DOHH2 (cell line): Measurements from ENCODE around the gene ACSL5.

ENCODE experiments used
- H3F3A ChIP-seq: fragments of 200-600 bp; sonication (generic), shearing (Covaris generic); 2 replicates; pipeline ENCODE4 v1.6.0; 2016; ENCODE audit warnings: antibody characterized with exemption, mild to moderate bottlenecking; ENCODE audit not compliant: control insufficient read depth, insufficient read depth
- H3K27ac ChIP-seq: fragments of 200-600 bp; sonication (generic); 2 replicates; pipeline ENCODE4 v1.5.1; 2014; ENCODE audit warnings: low read depth, mild to moderate bottlenecking, low read length, moderate library complexity
- H3K27me3 ChIP-seq: fragments of 200-600 bp; sonication (generic); 2 replicates; pipeline ENCODE4 v1.6.1; 2014; ENCODE audit warnings: mild to moderate bottlenecking, low read length, mixed read lengths; ENCODE audit not compliant: control insufficient read depth
- H3K36me3 ChIP-seq: fragments of 200-600 bp; sonication (generic); 2 replicates; pipeline ENCODE4 v1.6.1; 2014; ENCODE audit warnings: mild to moderate bottlenecking, low read length, moderate library complexity, mixed read lengths; ENCODE audit not compliant: control insufficient read depth
- H3K4me1 ChIP-seq: fragments of 200-600 bp; sonication (generic); 2 replicates; pipeline ENCODE4 v1.6.1; 2014; ENCODE audit warnings: mild to moderate bottlenecking, low read length, mixed read lengths; ENCODE audit not compliant: control insufficient read depth
- H3K4me2 ChIP-seq: fragments of 200-600 bp; sonication (generic); 2 replicates; pipeline ENCODE4 v1.6.0; 2014; ENCODE audit warnings: mild to moderate bottlenecking, low read length, moderate library complexity
- H3K4me3 ChIP-seq: fragments of 200-600 bp; sonication (generic); 2 replicates; pipeline ENCODE4 v1.5.1; 2014; ENCODE audit warnings: mild to moderate bottlenecking, low read length, mixed read lengths
- H3K79me2 ChIP-seq: fragments of 200-600 bp; sonication (generic); 2 replicates; pipeline ENCODE4 v1.6.1; 2014; ENCODE audit warnings: mild to moderate bottlenecking, low read length, mixed read lengths; ENCODE audit not compliant: control insufficient read depth
- H3K9me2 ChIP-seq: fragments of 200-600 bp; sonication (generic); replicated peaks from 2 replicates; pipeline ENCODE4 v1.6.1; 2014; ENCODE audit warnings: mild to moderate bottlenecking, low read length, mixed read lengths; ENCODE audit not compliant: control insufficient read depth
- H3K9me3 ChIP-seq: fragments of 200-600 bp; sonication (generic); 2 replicates; pipeline ENCODE4 v1.6.1; 2014; ENCODE audit warnings: antibody characterized with exemption, low read length, mixed read lengths; ENCODE audit not compliant: control insufficient read depth, insufficient read depth
- H4K20me1 ChIP-seq: fragments of 200-600 bp; sonication (generic); 2 replicates; pipeline ENCODE4 v1.6.0; 2014; ENCODE audit warnings: low read depth, mild to moderate bottlenecking, antibody characterized with exemption, low read length, moderate library complexity; ENCODE audit not compliant: control insufficient read depth, insufficient read depth
- EZH2phosphoT487 ChIP-seq: fragments of 200-600 bp; sonication (generic); IDR thresholded peaks from 2 replicates; pipeline ENCODE4 v1.6.1; 2017; ENCODE audit warnings: borderline replicate concordance, mild to moderate bottlenecking, antibody characterized with exemption, low read length, moderate library complexity, mixed read lengths
- TF ChIP-seq, protein P1 (sequence below): fragments of 200-600 bp; sonication (generic); IDR thresholded peaks from one replicate; pipeline ENCODE4 v1.5.1; 2014; ENCODE audit warnings: antibody characterized with exemption, mild to moderate bottlenecking, low read depth, low read length; ENCODE audit not compliant: poor library complexity, severe bottlenecking

ACSL5 gene

GRCh38 chr10:112365451-112365850 is 8.5 kb upstream of the ACSL5 start:
- H3K79me2 ChIP-seq = no peaks in the 10 kb centered on the region
- no peak for TF ChIP-seq EZH2phosphoT487
- TF ChIP-seq, protein P1, sequence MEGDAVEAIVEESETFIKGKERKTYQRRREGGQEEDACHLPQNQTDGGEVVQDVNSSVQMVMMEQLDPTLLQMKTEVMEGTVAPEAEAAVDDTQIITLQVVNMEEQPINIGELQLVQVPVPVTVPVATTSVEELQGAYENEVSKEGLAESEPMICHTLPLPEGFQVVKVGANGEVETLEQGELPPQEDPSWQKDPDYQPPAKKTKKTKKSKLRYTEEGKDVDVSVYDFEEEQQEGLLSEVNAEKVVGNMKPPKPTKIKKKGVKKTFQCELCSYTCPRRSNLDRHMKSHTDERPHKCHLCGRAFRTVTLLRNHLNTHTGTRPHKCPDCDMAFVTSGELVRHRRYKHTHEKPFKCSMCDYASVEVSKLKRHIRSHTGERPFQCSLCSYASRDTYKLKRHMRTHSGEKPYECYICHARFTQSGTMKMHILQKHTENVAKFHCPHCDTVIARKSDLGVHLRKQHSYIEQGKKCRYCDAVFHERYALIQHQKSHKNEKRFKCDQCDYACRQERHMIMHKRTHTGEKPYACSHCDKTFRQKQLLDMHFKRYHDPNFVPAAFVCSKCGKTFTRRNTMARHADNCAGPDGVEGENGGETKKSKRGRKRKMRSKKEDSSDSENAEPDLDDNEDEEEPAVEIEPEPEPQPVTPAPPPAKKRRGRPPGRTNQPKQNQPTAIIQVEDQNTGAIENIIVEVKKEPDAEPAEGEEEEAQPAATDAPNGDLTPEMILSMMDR = no peak
- H3K9me3 ChIP-seq = no peaks in the 10 kb centered on the region
- H3K4me2 ChIP-seq = no peak overlapping the region
- no peaks in the 10 kb centered on the region for H3F3A ChIP-seq
- H3K27ac ChIP-seq = no peak overlapping the region
- H3K36me3 ChIP-seq = no peaks in the 10 kb centered on the region
- no peaks in the 10 kb centered on the region for H4K20me1 ChIP-seq
- H3K9me2 ChIP-seq = no peaks in the 10 kb centered on the region
- no peak overlapping the region for H3K4me3 ChIP-seq
- H3K27me3 ChIP-seq = peaks cover 12% of the 10 kb centered on the region; the same call in 1 of the 2 replicates
- H3K4me1 ChIP-seq = no peaks in the 10 kb centered on the region

DNA sequence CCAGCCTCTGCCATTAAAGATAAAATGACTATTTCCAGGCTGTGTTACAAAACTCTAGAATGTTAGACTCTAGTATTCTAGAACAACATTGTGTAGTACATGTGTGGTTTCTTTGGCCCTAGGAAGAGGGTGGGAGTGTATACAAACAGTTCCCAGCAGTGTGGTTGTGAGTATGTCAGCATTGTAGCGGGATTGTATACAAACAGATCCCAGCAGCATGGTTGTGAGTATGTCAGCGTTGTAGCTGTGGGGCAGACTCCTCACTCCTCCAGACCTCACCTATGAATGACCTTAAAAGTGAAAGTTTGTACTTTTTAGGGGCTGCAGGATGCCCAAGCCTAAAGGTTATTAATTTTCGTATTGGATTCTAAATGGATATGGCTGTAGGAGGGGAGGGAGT is 6.9 kb upstream of the ACSL5 start:
- H3K4me2 ChIP-seq = no peak overlapping the region
- TF ChIP-seq, protein P1 = no peak
- TF ChIP-seq EZH2phosphoT487 = no peak
- H3K36me3 ChIP-seq = no peaks in the 10 kb centered on the region
- H3F3A ChIP-seq = no peaks in the 10 kb centered on the region
- no peaks in the 10 kb centered on the region for H3K9me2 ChIP-seq
- H3K4me1 ChIP-seq = no peaks in the 10 kb centered on the region
- no peak overlapping the region for H3K4me3 ChIP-seq
- no peaks in the 10 kb centered on the region for H3K79me2 ChIP-seq
- H3K9me3 ChIP-seq = no peaks in the 10 kb centered on the region
- no peak overlapping the region for H3K27ac ChIP-seq
- H4K20me1 ChIP-seq = no peaks in the 10 kb centered on the region
- peaks cover 3% of the 10 kb centered on the region; the same call in 1 of the 2 replicates for H3K27me3 ChIP-seq

- Histone ChIP-seq H4K20me1 (no peaks in the 10 kb centered on the region), H3K9me2 (no peaks in the 10 kb centered on the region), H3K4me3 (no peak overlapping the region), H3K4me1 (no peaks in the 10 kb centered on the region), H3K27me3 (no peaks in the 10 kb centered on the region), H3K36me3 (no peaks in the 10 kb centered on the region), H3K79me2 (no peaks in the 10 kb centered on the region), H3K27ac (no peak overlapping the region), H3F3A (no peaks in the 10 kb centered on the region), H3K4me2 (no peak overlapping the region), H3K9me3 (no peaks in the 10 kb centered on the region)
- TF ChIP-seq EZH2phosphoT487 = no peak
- TF ChIP-seq, protein P1 = no peak
Measured at GRCh38 chr10:112367516-112367915, 6.4 kb upstream of the ACSL5 start.
